ENCODE results near the gene CNGA1. TPM values are rescaled to one million over a fixed set of nuclear protein-coding genes. Genes with fewer than 3 reads are reported as not detected.

The CNGA1 gene
- total RNA-seq, 1 experiment from 2014 or later: 1.0 TPM

DNA sequence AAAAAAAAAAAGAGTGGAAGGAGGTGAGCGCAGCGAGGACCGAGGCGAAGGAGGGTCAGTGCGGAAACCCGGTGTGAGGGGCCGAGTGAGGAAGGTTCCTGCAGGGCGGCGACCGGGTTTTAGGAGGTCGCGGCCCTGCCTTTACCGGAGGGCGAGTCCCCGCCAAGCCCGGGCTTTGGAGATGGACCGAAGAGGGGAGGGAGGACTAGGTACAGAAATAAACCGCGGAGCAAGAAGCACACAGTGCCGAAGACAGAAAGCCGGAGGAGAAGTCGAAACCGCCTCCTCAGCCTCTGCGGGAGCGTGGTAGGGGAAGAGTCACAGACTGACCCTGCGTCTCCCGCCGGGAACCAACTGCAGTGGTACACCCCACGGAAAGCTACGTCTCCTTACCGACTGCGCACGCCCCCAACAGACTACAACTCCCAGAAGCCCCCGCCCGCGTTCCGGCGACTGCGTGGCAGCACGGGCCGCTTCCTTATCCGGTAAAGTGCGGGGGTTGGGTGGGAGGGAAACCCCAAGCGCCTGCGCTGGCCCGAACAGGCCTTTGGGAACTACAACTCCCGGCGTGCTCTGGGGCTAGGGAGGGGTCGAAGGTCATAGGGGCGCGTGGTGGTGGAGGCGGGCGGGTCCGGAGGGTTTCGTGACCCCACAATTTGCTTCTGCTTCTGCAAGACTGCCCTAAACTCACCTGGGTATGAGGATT is 102.1 kb downstream of the CNGA1 start, which contains the start of gene NFXL1:
Gene NFXL1 (minus strand): TSS at position 364 of the 706 bp plus-strand sequence. CDS start 380 bp downstream, outside the sequence.
- Histone ChIP-seq H3K56ac (ENCODE audit: insufficient read length, low read depth, low read length) (no peak within 1 kb of the TSS), H3K14ac (ENCODE audit: insufficient read depth, low read length) (peak within 1 kb of the TSS; percentile 72; the same call in 1 of the 2 replicates), H3K4me2 (ENCODE audit: insufficient read depth, insufficient read length, low read length) (peak within 1 kb of the TSS; percentile 94), H4K5ac (ENCODE audit: insufficient read length, low read depth, low read length) (no peak within 1 kb of the TSS), H2AK5ac (ENCODE audit: insufficient read length, low read length) (no peak within 1 kb of the TSS), H2BK15ac (ENCODE audit: low read depth, low read length) (no peak within 1 kb of the TSS), H2BK5ac (ENCODE audit: insufficient read length, low read length) (no peak within 1 kb of the TSS), H2BK12ac (ENCODE audit: insufficient read length, low read depth, low read length) (no peak within 1 kb of the TSS), H4K91ac (ENCODE audit: insufficient read length, low read depth, low read length) (no peak within 1 kb of the TSS), H3K27me3 (ENCODE audit: insufficient read depth, low read length) (no peaks in the 10 kb centered on the region), H2BK120ac (ENCODE audit: low read depth, low read length, poor library complexity, severe bottlenecking) (no peak within 1 kb of the TSS), H4K20me1 (ENCODE audit: control insufficient read depth, insufficient read depth, insufficient read length) (no peaks in the 10 kb centered on the region), H3K27ac (ENCODE audit: insufficient read length, low read depth, low read length) (no peak within 1 kb of the TSS), H3K23me2 (ENCODE audit: insufficient read length, low read depth, low read length, poor library complexity, severe bottlenecking) (no peaks in the 10 kb centered on the region), H3K9me3 (ENCODE audit: control insufficient read depth, low read depth, low read length) (no peaks in the 10 kb centered on the region), H3K79me1 (ENCODE audit: insufficient read depth, low read depth, low read length, poor library complexity, severe bottlenecking) (no peaks in the 10 kb centered on the region), H3K18ac (ENCODE audit: insufficient read length, low read depth, low read length) (peak within 1 kb of the TSS; percentile 34), H3K9ac (ENCODE audit: extremely low read depth, insufficient read length, low read length) (peak within 1 kb of the TSS; percentile 56), H3K4ac (ENCODE audit: low read depth, low read length) (no peak within 1 kb of the TSS; the same call in 1 of the 2 replicates), H3K23ac (ENCODE audit: insufficient read length, low read depth, low read length) (no peak within 1 kb of the TSS), H3K4me1 (ENCODE audit: insufficient read depth, low read length) (no peaks in the 10 kb centered on the region), H2AFZ (ENCODE audit: low read length) (peak within 1 kb of the TSS; percentile 95), H2BK20ac (ENCODE audit: low read depth, low read length, poor library complexity, severe bottlenecking) (no peak within 1 kb of the TSS), H3T11ph (ENCODE audit: low read length) (no peak within 1 kb of the TSS), H3K79me2 (ENCODE audit: insufficient read depth, low read length) (peaks cover 4% of the 10 kb centered on the region; the same call in 1 of the 2 replicates), H4K8ac (replicated peaks; ENCODE audit: insufficient read length, low read depth, low read length) (no peak within 1 kb of the TSS)
- peaks cover 18 to 42% (median 41%) of the 10 kb centered on the region in 3 experiments; a peak in 6 of 7 replicates for H3K36me3 Mint-ChIP-seq (ENCODE audit: insufficient read depth in 1 of 3, low read depth in 3 of 3)
- peak within 1 kb of the TSS; percentile 95 to 99 (median 99) for H3K27ac Mint-ChIP-seq
- peaks cover 14 to 15% of the 10 kb centered on the region in 2 experiments for H3K9me3 Mint-ChIP-seq
- WGBS (ENCODE audit: extremely low coverage, insufficient read length, low lambda C conversion rate): no CpG with 5 or more reads among the region's 55 CpGs
- DNase-seq: peak; percentile 98
- H3K4me3 Mint-ChIP-seq: peak within 1 kb of the TSS; percentile 93 to 98
- peaks cover 2% of the 10 kb centered on the region; the same call in 1 of the 2 replicates for H3K27me3 Mint-ChIP-seq (ENCODE audit: low read depth)
- peaks cover 22 to 24% of the 10 kb centered on the region in 2 experiments for H3K4me1 Mint-ChIP-seq
- TF ChIP-seq, protein P1, sequence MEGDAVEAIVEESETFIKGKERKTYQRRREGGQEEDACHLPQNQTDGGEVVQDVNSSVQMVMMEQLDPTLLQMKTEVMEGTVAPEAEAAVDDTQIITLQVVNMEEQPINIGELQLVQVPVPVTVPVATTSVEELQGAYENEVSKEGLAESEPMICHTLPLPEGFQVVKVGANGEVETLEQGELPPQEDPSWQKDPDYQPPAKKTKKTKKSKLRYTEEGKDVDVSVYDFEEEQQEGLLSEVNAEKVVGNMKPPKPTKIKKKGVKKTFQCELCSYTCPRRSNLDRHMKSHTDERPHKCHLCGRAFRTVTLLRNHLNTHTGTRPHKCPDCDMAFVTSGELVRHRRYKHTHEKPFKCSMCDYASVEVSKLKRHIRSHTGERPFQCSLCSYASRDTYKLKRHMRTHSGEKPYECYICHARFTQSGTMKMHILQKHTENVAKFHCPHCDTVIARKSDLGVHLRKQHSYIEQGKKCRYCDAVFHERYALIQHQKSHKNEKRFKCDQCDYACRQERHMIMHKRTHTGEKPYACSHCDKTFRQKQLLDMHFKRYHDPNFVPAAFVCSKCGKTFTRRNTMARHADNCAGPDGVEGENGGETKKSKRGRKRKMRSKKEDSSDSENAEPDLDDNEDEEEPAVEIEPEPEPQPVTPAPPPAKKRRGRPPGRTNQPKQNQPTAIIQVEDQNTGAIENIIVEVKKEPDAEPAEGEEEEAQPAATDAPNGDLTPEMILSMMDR (conservative IDR thresholded peaks at IDR 0.05): no peak
